Stimulated activated CD4-positive, alpha-beta T cell treated with anti-CD3 and anti-CD28 coated beads, TNF-alpha, amount 100 ng/mL, for 4 hours (primary cell): ENCODE data around the gene CAMKMT.

ENCODE experiments used
- DNase-seq, 3 experiments: peaks; one replicate each; pipeline ENCODE4 v3.0.0-alpha.2; 2020; ENCODE audit warnings: low read depth in 3 of 3

CAMKMT gene

DNA sequence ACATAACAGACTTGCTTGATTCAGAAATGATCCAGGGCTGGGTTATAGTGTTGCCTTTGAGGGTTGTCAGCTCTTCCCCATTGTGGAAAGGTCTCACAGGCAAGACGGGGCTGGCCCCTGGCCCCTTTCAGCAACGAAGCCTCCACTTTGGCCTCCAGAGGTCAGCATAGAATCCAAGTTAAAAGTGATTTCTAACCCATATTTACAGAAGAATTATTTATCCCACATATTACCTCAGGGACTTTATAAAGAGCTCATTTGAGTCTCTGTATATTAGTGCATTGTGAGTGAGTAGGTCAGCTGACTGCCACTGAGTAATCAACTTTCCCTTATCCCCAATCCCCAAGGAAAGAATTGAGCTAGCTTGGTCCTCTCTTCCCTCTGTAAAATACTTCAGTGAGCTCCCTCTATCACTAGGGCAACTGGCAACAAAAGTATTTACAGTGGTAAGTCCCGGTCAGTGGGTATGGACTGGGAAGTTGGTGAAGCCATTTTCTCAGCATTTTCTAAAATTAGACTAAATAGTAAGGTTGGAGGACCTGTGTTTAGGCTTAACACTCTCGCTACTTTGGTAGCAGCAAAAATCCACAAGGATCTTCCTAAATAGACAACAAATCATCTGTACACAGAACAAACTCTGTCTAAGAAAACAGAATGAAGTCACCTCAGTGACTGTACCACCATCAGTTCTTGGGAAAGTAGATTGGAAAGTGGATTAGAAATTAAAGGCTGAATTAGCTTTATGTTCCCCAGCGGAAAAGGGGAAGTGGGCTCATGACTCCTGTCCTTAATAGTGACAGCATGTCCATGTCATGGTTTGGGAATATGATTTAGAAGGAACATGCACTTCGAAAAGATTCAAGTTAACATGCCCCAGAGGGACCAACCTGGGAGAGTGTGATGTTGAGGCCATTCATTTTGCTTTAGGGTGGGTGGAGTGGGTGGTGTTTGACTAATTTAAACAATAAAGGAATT, 408.8 kb downstream of the CAMKMT start:
- no peak for DNase-seq

DNA sequence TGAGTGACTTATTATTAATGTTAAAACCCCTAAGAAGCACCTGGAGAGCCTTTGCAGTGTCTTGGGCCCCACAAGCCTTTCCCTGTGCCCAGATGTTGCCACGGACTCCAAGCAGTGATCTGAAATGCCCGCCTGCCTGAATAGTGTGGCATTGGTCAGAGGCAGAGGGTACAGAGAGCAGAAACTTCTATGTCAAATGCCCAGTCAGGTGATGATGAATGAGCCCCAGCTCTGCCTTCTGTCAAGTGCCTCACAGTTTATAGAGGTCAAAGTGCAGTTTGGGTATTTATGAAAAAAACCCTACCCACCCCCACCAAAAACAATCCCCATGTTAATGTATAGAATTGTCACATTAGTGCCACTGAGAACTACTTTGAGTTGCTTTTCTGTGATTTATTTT, 409.8 kb downstream of the CAMKMT start:
- no peak for DNase-seq

DNA sequence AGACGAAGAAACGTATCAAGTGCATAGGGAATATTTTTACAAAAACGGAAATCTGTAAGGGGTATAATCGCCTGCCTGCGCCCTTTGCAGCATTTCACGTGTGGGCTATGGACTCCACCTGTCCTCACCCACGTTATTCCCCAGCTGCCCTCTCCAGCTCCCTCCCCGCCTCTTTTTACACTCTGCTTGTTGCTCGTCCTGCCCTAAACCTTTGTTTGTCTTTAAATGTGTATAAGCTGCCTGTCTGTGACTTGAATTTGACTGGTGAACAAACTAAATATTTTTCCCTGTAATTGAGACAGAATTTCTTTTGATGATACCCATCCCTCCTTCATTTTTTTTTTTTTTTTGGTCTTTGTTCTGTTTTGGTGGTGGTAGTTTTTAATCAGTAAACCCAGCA, 410.4 kb downstream of the CAMKMT start:
- no peak for DNase-seq

DNA sequence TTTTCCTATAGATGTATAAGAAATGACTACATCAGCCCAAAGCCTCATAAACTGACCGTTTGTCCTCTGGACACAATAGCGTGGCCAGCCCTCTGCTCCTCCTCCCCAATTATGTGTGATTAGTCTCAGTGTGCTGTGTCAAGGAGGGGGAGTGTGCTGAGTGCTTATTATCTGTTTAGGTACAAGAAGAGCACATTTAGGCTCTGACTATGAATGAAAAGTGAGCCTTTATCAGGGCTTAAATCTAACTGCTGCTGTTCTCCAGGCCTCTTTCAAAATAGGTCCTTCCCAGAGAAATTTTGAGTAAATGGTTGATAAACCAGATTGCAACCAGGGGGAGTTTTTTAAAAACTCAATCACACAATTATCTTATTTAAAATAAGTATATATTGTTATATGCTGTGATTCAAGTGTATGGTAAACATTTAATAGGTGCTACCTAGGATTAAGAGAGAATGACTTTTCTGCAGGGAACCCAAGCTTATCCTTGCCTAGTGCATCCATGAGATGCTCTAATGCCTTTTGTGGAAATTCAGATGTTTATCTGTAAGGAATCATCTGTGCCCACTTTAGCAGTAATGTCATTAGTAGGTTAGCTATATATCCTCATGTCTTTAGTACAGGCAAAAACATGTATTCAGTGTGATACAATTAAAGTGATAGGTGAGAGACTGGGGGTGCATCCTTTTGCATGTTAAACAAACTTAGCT, 411.1 kb downstream of the CAMKMT start:
- no peak for DNase-seq

DNA sequence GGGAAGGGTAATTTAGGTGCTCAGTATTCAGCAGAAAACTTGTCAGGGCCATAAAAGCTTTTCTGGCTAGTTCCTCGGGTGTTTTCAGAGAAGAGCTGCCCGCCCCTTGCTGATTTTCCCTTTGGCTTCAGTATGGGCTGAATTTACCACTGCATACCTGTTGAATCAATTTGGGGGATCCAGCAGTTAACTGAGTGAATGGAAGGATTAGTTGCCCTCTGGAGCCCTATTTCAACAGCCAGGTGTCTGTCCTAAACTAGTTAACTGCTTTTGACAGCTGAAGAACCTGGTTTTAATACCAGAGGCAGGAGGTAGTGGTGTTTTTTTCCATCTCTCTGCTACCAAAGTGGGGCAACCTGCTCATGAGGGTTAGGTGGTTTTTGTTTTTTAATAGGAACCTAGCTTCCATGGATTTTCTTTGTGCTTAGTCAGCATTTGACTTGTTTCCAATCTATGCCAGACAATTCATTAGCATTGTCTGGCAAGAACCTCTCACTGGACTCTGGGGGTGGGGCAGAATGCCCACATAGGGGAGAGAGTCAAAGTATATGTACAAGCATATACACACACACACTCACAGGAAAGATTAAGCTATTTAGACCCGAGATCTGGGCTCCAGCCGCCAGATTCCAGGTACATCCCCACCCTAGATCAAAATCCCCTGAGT, 413.2 kb downstream of the CAMKMT start:
- DNase-seq, result no peak

DNA sequence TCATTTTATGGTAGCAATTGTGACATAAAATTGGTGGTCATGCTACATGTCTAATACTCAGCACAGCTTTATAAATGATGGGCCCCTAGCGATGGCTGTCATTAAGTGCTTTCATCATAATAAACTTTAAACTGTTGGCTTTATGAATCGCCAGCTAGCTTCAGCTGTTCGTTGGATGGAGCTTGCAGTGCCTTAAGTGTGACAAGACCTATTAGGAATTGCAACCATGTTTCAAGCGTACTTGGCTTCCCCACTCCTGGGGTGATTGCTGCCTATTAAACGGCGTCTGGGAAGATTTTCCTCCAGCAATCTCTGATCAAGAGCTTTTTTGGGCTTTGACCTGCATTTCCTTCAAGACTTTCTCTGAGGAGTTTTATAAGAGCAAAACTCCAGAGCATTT, 415.3 kb downstream of the CAMKMT start:
- DNase-seq, result no peak

DNA sequence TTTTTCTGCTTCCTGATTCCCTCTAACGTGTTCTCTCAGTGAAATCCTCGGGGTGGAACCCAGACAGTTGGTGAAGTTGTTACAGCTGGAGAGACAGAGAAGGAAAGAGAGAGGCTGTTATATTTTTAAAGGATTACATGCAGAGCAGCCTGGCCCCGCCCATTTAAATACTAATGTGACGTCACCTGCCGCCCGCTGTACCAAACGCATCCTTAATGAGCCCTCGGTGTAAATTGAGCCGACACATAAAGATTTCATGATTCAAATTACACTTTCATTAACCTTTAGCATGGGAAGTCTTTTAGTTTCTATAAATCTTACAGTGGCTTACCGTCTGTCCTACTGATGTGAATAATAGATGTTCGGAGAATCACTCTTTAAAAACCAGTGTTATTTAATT, 415.8 kb downstream of the CAMKMT start:
- no peak for DNase-seq

DNA sequence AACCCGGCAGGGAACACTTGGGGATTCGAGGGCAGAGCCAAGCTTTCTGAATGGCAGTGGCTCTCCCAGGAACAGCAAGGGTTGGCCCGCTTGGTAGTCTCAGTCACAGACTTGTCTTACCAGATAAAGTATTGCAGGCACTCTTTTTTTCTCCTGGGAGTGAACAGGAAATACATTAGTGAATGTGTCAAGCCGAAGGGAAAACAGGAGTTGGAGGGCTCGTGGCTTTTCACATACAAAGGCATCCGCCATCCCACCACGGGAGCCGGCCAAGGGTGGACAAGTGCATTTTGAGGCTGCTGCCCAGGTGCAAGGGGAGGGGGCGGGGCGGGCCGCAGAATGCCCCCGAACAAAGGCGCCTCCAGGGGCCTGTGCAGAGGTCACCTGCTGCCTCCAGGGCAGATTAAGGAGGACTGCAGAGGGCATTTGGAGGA, 416.5 kb downstream of the CAMKMT start:
- DNase-seq, result no peak

DNA sequence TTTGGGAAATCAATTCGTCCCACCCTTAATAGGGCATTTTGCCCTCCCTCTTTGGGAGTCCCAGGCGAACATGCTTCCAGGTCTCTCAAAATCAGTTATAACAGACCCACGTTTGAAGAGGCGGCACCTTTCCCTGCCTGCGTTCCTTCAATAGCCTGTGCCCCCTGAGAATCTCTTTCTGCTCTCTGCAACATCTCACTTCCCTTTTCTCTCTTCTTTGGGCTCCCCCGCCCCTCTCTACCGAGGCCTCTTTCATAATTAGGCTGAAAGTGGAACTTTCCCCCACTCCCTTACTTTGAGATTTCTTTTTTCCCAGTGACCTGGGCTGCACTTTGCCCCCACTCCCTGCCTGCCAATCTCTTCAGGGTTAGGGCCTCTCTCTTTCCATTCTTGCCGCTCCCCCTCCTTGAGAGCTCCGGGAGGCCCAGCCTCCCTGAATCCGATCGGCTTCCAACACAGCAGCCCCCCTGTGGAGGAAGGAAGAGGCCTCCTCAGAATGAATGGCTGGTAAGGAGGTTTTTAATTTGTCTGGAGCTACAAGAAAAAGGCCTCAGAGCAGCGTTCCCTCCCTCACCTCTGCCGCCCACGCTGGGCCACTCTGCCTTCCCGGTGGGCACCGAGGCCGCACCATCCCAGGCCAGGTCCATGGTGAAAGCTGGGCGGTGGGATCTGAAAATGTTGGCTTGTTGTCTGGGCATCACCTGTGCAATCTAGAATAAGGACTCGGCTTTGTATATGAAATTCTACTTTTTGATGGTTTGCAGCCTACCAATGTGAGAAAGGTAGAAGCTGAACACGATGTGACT, 417.1 kb downstream of the CAMKMT start:
- DNase-seq, result no peak

DNA sequence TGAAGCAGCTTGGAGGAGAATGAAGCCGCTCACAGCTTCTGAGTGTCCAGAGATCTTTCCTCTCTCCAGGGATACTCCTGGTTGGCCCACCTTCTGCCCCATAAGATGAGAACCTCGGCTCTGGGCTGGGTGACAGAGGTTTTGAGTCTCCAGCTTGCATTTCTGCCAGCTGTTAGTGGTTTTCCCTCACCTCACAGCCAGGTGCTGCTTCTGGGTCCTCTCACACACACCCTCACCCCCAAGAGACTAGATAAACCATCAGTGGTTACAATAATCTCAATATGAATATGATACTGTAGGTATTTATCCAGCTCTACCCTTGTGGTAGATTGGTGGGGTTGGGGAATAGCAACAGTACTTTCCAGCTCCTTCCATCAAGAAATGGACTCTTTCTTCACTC, 418.0 kb downstream of the CAMKMT start:
- DNase-seq, result no peak

DNA sequence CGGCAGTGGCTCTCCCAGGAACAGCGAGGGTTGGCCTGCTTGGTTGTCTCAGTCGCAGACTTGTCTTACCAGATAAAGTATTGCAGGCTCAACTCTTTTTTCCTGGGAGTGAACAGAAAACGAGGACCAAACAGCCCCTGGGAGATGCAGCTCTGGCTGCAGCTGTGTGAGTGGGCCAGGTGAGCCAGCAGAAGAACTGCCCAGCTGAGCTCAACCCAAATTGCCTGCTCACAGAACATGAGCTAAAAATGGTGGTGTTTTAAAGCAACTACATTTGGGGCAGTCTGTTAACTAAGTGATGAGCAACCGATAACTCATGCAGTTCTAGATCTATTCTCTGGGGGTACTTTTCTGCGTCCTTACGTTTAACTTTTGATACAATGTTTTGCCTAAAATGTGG, 418.7 kb downstream of the CAMKMT start:
- DNase-seq, result no peak

DNA sequence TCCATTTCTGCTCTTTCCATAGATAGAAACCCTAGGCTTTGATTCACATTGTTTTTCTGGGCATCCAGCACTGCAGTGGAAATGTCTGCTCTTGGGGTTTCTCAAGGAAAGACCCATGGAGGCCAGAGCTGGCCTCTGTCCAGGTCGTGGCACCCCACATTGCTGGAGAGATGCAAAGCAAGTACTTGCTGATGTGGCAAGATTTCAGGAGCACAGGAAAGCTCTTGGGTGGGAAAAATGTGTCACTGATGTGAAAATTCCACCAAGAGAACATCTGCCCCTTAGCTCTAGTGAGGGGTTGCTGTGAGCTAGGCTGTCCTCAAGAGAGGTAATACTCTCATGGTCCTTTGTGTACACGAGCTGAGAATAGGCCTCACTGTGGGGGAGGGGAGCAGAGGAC, 423.7 kb downstream of the CAMKMT start:
- DNase-seq, result no peak

DNA sequence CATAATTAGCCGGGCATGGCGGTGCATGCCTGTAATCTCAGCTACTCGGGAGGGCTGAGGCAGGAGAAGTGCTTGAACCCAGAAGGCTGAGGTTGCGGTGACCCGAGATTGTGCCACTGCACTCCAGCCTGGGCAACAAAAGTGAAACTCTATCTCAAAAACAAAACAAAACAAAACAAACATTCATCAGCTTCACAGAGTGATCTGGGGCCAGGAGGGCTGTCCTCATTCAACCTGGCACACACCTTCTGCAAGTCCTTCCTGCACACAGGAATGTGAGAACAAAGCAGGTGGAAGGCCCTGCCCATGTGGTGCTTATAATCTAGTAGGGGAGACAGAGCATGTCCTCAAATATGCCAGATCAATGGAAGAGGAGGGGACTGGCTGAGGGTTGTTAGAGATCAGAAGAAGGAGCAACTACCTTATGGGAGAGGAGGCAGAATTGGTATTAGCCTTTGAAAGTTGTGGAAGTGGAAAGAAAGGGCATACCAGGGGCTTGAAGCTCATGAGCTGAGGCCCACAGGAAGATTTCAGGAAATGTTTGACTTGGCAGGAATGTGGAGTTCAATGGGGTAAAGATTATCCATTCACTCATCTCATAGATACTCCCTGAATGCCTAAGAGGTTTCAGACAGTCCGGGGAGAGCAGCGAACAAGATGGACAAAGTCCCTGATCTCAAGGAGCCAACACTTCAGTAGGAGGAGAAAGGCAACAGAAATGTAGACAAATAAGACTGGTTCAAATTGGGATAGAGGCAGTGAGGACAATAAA, 424.5 kb downstream of the CAMKMT start:
- no peak for DNase-seq

DNA sequence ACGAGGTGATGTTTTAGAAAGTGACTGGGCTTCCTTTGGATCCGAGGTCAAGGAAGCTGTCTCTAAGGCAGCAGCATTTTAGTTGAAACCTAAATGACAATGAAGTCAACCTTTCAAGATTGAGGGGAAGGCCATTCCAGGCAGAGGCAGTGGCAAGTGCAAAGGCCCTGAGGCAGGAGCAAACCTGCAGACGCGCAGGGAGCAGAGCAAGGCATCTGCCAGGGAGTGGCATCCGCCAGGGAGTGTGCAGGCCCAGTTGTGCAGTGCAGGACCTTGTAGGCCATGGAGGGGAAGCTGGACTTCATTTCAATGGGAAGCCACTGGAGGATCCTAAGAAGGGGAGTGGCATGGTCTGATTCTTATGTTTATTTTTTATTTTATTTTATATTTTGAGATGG, 425.1 kb downstream of the CAMKMT start:
- DNase-seq, result no peak

DNA sequence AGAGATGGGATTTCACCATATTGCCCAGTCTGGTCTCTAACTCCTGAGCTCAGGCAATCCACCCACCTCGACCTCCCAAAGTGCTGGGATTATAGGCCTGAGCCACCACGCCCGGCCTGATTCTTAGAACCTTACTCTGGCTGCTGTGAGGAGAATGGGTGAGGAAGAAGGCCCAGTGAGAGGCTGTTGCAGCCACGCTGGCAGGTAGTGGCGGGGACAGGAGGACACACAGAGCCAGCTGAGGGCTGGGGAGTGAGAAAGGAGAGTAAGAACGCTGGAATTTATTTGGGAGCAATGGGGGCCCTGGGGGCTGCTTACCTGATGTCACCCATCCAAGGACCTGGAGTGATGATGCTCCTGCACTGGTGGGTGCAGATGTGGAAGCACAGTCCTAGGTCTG, 425.9 kb downstream of the CAMKMT start:
- DNase-seq, result no peak

DNA sequence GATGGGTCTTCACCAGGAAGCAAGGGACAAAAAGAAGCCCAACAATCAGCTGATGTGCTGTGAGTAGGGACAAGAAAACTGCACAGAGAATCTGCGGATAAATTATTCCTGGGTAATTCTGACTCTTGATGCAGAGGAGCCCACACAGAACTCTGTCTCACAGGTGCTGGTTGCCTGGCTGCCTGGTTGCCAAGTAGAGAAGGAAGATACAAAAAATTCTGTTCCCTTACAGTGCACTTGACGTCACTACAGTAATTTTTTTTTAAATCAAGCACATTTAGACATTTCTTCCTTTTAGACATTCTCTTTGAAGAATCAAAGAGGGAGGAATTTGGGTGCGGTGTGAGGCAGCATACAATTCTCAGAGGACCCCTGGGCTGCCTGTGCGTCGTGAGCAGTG, 427.7 kb downstream of the CAMKMT start:
- no peak for DNase-seq

DNA sequence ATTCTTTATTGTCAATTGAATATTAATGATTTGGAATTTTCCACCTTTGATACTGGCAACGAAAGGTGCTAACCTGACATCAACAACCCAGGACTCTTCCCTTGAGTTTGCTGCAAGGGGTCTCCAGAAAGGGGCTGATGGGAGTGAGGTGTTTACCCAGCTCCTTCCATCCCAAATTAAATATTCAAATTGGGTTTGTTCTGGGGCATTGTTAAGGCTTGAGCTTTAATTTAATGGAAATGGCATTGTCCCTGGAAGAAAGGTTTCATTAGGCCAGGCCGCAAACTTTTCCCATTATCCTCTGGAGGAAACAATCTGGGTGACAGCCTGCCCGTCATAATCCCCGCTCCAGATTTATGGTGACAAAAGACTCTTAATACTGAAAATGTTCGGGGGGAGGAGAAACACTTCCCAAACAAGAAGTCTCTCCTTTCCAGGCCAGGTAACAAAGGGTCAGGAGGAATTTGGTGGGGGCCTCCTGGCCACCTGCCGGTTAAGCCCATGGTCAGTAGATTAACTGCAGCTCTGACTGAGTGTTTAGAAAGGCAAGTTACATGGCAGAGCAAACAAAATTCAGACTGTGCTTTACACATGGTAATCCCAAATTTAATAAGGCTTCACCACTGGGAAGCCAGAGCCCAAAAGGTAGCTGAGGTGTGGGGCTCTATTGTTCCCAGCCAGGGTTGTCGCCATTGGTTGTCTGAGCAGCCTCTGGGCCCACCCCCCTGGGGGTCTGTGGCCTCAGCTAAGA, 428.4 kb downstream of the CAMKMT start:
- DNase-seq, result no peak

DNA sequence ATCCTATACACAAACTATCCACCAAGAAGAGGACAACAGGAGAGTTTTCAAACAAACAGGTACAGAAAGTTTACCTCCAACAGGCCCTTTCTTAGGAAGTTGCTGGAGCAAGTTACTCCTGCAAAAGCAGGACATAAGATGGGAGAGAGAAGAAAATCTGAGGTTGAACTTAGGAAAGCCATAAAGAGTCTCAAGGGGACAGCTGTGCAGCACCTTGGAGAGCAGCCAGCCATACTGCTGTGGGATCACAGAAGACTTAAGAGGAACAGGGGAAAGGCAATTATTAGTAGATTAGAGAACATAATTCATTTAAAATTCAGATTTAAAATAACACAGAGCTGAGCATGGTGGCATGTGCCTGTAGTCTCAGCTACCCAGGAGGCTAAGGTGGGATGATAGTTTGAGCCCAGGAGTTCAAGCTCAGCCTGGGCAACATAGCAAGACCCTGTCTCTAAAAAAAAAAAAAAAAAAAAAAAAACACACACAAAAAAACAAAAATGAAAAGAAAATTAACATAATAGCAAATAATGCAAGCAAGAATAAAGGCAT, 431.6 kb downstream of the CAMKMT start:
- no peak for DNase-seq

DNA sequence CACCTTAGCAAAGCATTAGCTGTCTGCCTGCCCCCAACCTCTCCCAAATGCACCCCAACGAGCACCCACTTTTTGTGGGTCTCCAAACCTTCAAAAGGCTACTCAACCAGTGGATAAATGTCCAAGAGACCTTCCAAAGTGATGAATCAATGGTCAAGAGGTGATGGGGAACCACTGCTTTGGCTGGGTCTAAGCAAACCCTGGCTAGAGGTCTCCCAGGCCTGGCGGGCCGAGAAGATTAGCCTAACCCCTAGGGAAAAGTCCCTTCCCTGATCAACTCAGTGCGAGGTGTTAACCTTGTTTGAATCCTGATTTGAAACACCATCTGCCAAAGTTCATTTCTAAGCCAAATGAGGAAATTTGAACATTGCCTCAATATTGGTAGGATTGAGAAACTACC, 435.0 kb downstream of the CAMKMT start:
- DNase-seq, result no peak

DNA sequence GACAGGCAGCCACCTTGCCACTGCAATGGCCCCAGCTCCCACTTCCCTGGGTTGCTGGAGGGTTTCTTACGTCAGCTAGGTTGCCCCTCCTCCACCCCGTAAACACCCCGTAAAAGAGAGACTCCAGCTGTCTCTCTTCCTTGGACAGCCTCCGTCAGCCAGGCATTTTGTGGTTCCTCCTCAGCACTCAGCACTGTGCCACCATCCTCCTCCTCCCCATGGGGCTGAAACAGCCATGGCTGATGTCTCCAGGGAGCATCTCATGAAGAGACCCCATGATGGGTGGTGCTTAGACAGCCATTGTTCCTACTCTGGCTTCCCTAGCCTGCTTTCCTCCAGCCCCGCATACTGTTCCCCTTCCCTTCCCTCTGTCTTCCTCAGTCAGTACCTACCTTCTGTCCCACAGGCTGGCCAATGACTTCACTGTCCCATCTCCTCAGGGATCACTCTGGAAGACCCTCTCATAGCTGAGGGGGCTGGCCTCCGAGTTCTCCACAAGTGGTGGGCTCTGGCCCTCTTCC, 436.5 kb downstream of the CAMKMT start:
- no peak for DNase-seq
